GM12891 (cell line): ENCODE data around the gene CAPN1.
"Not testable (repeated sequence)": the region's sequence is repeated elsewhere in the genome, so short reads cannot be mapped to it uniquely, and the experiment has no call there.

ENCODE experiments used
- POLR2A ChIP-seq: IDR thresholded peaks from 2 replicates; pipeline ENCODE4 v1.6.1; 2011; ENCODE audit warnings: low read depth, low read length, control low read depth
- POLR2AphosphoS5 ChIP-seq: IDR thresholded peaks from 2 replicates; pipeline ENCODE4 v1.6.1; 2011; ENCODE audit warnings: low read depth, low read length, control low read depth

- not testable (repeated sequence) for TF ChIP-seq POLR2A, POLR2AphosphoS5
Observed at GRCh38 chr11:65248184-65248710, 66.5 kb downstream of the CAPN1 start.
